ENCODE results near the gene DHRSX.
"Not testable (repeated sequence)": the region's sequence is repeated elsewhere in the genome, so short reads cannot be mapped to it uniquely, and the experiment has no call there.

The DHRSX gene

GRCh38 chrX:2395261-2395992 lies 105.3 kb downstream of the DHRSX start (continued):
- TF ChIP-seq POU6F1 (CRISPR knock-in tag; IDR thresholded peaks at IDR 0.05; ENCODE audit: borderline replicate concordance, low read depth), result no peak
- no peak for TF ChIP-seq ZFP30 (CRISPR knock-in tag; IDR thresholded peaks at IDR 0.05)
- TF ChIP-seq OSR1 (CRISPR knock-in tag; IDR thresholded peaks at IDR 0.05), result no peak
- TF ChIP-seq ZNF8 (CRISPR knock-in tag; IDR thresholded peaks at IDR 0.05), result no peak

- TF ChIP-seq ZNF8 (CRISPR knock-in tag; IDR thresholded peaks at IDR 0.05) (no peak), ZFP3 (CRISPR knock-in tag; IDR thresholded peaks at IDR 0.05) (no peak), CSRNP3 (CRISPR knock-in tag; IDR thresholded peaks at IDR 0.05) (no peak), ZFP30 (CRISPR knock-in tag; IDR thresholded peaks at IDR 0.05) (no peak), ESRRG (CRISPR knock-in tag; IDR thresholded peaks at IDR 0.05) (no peak), ZC3H10 (CRISPR knock-in tag; IDR thresholded peaks at IDR 0.05) (no peak), RARB (CRISPR knock-in tag; IDR thresholded peaks at IDR 0.05) (no peak), SNAI2 (CRISPR knock-in tag; IDR thresholded peaks at IDR 0.05) (no peak), BACH2 (CRISPR knock-in tag; IDR thresholded peaks at IDR 0.05; ENCODE audit: borderline replicate concordance) (no peak)
- peak; percentile 99 for ATAC-seq
These were observed 108.7 kb downstream of the DHRSX start for GRCh38 chrX:2391869-2392606.

GRCh38 chrX:2390754-2391153 lies 110.0 kb downstream of the DHRSX start:
- ATAC-seq, result no peak
- TF ChIP-seq TSHZ2 (CRISPR knock-in tag; IDR thresholded peaks at IDR 0.05) (no peak), ZNF8 (CRISPR knock-in tag; IDR thresholded peaks at IDR 0.05) (peak; percentile 92)

GRCh38 chrX:2389731-2390130 lies 111.0 kb downstream of the DHRSX start:
- ATAC-seq, result not testable (repeated sequence)

- TF ChIP-seq BACH2 (CRISPR knock-in tag; IDR thresholded peaks at IDR 0.05; ENCODE audit: borderline replicate concordance) (no peak), SNAI2 (CRISPR knock-in tag; IDR thresholded peaks at IDR 0.05) (no peak), ARNTL (CRISPR knock-in tag; IDR thresholded peaks at IDR 0.05; ENCODE audit: borderline replicate concordance, low read depth) (no peak), POU6F1 (CRISPR knock-in tag; IDR thresholded peaks at IDR 0.05; ENCODE audit: borderline replicate concordance, low read depth) (no peak), GLIS3 (CRISPR knock-in tag; IDR thresholded peaks at IDR 0.05) (no peak), ISL1 (CRISPR knock-in tag; IDR thresholded peaks at IDR 0.05) (no peak), CREB5 (CRISPR knock-in tag; IDR thresholded peaks at IDR 0.05; ENCODE audit: low read depth) (no peak), ZNF70 (CRISPR knock-in tag; IDR thresholded peaks at IDR 0.05) (no peak), CSRNP3 (CRISPR knock-in tag; IDR thresholded peaks at IDR 0.05) (no peak), OSR1 (CRISPR knock-in tag; IDR thresholded peaks at IDR 0.05) (no peak), ZNF565 (CRISPR knock-in tag; conservative IDR thresholded peaks at IDR 0.05; ENCODE audit: low read depth) (no peak)
These were observed 111.5 kb downstream of the DHRSX start for GRCh38 chrX:2389324-2389723.

More at GRCh38 chrX:2389324-2389723, 111.5 kb downstream of the DHRSX start:
- ATAC-seq, result no peak

All from SK-N-SH treated with all-trans-retinoic acid at 6 μM for 48 hours (cell line).